Stimulated activated CD4-positive, alpha-beta T cell treated with anti-CD3 and anti-CD28 coated beads, Interleukin-4, amount 100 ng/mL, for 48 hours (primary cell): ENCODE data around the gene CACNA1B.
"Not testable (repeated sequence)": the region's sequence is repeated elsewhere in the genome, so short reads cannot be mapped to it uniquely, and the experiment has no call there.

Experiments used
- DNase-seq, 2 donors: peaks; one replicate each; pipeline ENCODE4 v3.0.0-alpha.2; 2020; ENCODE audit warnings: low read depth in 2 of 2

CACNA1B gene

GRCh38 chr9:137885121-137885520, 7.5 kb downstream of the CACNA1B start:
- DNase-seq = not testable (repeated sequence)

DNA sequence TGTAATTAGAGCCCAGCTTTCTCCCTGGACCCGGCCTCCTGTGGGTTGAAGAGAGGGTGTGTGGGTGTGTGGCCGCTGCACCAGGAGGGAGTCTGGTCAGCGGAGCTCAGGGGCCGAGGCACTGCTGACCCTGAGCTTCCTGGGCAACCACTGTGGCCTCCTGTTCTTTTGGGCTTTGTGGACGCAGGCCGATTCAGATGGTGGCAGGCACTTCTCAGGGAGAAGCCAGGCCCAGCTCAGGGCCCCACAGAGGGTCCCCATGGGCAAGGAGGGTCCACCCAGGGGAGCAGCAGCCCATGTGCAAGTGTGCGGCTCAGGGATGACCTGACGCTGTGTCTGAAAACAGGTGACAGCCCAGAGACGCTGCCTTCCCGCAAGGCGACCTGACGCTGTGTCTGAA, 11.0 kb downstream of the CACNA1B start:
- DNase-seq = not testable (repeated sequence)

DNA sequence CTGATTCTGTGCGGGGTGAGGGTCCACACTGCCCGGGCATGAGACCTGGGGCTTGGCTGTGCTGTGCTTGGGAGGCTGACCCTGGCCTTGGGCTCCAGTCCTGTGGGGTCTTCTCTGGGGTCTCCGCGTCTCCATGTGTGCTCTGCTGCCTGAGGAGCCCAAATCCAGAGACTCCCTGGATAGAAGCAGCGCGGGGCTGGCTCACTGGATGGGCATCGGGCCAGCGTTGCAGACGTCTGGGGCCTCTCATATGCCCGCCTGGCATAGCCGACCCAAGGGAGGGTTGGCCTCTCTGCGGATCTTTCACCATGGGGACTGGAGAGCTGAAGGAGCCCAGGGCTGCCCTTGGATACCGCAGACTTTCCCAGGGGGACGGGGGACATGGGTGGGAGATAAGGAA, 12.4 kb downstream of the CACNA1B start:
- DNase-seq = not testable (repeated sequence)

DNA sequence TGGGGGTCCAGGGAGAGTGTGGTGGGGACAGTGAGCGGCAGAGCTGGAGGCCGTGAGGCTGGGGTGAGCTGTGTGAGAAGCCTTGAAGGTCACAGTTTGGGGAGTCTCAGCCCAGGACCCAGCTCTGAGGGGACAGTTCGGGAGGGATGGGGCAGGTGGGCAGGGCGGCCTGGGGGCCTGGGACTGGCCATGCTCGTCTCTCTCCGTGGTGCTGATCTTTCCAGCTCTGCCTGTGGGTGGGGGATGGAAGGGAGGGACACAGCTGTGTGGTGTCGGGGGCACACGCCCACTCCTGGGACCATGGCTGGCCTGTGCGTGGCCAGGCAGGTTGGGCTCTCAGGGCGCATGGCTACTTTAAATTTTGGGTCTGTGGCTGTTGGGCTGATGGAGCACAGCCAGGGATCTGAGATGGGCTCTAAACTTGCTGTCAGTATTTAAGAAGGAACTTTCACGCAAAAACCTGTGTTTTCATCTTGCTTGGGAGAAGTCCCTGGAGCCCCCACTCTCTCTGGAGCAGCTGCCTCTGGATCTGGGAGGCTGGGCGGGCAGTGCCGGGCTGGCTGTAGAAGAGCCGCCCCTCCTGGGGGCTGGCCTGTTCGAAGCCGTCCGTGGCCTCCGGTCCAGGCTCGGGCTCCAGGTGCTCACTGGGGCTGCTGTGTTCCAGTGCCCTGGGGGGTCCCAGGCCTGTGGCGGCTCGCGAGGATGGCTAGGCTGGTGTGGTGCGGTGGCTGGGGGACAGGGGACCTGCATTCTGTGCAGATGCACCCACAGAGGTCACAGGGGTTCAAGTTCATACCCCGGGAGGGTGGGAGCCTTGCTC, 13.4 kb downstream of the CACNA1B start:
- not testable (repeated sequence) for DNase-seq

- no peak for DNase-seq
These were observed 14.2 kb downstream of the CACNA1B start for GRCh38 chr9:137891588-137892423.

GRCh38 chr9:137892424-137893191, 15.0 kb downstream of the CACNA1B start:
- DNase-seq = no peak

DNA sequence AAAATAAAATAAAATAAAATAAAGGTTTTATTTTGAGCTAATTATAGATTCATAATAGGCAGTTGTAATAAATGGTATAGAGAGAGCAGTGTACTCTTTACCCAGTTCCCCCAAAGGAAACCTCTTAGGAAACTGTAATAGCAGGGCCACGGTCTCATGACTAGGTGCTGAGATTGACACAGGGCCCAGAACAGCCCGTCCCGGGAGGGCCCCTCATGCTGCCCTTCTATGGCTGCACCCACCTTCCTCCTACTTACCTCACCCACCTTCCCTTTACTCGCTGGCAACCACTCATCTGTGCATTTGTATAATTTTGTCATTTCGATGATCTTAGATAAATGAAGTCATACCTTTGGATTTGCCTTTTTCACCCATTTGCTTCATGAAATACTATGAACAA, 16.1 kb downstream of the CACNA1B start:
- no peak for DNase-seq

DNA sequence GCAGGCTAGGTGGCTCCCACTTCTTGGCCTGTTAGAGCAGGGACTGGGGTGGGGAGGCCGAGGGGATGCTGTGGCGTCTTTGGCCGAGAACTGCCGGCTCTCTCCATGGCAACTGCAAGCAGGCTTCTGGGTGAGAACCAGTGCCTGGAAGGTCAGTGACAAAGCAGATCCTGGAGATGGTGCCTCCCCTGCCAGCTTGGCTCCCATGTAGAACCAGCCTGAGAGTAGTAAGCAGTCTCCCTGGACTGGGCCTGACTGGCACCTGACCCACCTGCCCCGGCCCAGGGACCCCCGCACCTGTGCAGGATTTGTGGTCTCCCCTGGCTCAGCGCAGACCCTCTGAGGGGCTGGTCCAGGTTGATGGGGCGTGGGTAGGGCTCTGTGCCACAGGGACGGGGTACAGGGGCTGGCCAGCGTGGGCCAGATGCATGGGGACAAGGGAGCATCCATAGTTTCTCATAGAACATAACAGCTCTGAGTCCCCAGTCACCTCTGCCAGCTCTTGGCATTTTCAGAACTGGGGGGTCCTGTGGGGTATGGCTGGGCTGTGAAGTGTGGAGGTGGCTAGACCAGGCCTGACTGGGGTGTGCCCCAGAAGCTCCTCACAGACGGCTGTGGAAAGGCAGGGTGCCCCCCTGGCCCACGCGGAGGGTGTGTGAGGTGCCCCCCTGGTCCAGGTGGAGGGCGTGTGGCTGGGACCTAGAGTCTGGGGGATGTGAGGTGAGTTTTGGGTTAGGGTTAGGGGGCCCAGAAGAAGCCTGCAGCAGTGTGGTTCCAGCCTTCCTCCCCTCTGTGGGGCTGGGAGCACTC, 22.2 kb downstream of the CACNA1B start:
- no peak for DNase-seq

DNA sequence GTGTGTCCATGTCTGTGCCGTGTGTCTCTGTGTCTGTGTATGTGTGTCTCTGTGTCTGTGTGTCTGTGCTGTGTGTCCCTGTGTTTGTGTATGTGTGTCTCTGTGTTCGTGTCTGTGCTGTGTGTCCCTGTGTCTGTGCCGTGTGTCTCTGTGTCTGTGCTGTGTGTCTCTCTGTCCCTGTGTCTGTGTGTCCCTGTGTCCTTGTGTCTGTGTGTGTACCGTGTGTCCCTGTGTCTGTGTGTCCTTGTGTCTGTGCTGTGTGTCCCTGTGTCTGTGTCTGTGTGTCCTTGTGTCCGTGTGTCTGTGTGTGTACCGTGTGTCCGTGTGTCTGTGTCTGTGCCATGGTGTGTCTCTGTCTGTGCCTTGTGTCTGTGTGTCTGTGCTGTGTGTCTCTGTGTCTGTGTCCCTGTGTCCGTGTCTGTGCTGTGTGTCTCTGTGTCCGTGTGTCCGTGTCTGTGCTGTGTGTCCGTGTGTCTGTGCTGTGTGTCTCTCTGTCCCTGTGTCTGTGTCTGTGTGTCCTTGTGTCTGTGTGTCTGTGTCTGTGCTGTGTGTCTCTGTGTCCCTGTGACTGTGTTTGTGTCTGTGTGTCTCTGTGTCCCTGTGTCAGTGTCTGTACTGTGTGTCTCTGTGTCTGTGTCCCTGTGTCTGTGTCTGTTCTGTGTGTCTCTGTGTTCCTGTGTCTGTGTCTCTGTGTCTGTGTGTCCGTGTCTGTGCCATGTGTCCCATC, 23.2 kb downstream of the CACNA1B start:
- DNase-seq = no peak

- no peak for DNase-seq
These were observed 25.1 kb downstream of the CACNA1B start for GRCh38 chr9:137902646-137903045.

- DNase-seq = no peak
These were observed 28.2 kb downstream of the CACNA1B start for GRCh38 chr9:137905740-137906139.

GRCh38 chr9:137907776-137908175, 30.2 kb downstream of the CACNA1B start:
- DNase-seq = no peak

GRCh38 chr9:137912671-137913070, 35.1 kb downstream of the CACNA1B start:
- DNase-seq = no peak

DNA sequence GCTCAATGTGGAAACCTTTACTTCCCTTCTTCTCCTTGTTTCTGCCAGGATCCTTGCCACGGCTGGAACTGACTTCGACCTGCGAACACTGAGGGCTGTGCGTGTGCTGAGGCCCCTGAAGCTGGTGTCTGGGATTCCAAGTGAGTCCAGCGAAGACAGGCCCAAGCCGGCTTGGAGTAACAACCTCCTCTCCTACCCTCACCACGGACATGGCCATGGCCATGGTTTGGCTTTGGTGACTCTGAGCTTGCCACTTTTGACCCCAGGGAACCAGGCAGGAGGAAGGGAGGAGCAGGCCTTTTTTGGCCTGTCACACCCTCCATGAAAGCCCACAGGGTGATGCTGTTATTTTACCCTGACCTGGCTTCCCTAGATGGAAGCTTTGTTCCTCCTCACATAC, 35.5 kb downstream of the CACNA1B start:
- no peak for DNase-seq

DNA sequence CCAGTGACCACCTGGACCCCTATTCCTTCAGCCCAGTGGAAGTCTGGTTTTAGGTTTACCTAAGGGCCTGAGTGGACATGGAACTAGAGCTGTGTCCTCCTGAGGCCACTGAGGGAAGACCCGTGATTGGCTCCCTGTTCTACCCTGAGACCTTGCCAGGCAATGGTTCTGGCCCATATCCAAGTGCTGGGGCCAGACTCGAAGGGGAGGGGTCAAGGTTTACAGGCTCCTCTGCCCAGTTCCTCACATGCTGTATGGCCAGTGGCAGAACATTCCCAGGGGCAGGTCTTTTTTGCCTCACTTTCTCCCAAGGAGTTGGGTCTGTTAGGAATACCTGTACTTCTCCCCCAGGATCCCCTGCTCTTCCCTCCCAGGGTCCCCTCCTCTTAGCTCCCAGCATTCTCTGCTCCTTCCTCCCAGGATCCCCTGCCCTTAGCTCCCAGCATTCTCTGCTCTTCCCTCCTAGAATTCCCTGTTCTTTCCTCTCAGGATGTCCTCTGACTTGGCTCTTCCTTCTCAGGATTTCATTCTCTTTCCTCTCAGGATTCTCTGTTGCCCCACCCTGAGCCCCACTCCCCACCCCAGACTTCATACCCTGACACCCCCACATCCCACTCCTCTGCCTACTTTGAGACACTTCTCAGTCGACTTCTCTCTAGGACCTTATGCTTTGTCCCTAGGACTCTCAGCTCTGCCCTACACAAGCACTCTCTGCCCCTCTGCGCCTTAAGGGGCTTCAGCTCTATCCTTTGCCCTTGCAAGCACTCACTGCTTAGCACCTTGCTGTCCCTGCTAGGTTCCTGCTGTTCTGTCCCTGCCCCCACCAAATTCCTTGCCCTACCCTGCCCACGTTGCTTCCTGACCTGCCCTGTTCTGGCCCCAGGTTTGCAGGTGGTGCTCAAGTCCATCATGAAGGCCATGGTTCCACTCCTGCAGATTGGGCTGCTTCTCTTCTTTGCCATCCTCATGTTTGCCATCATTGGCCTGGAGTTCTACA, 36.5 kb downstream of the CACNA1B start:
- DNase-seq = no peak

- DNase-seq = no peak
These were observed 39.0 kb downstream of the CACNA1B start for GRCh38 chr9:137916540-137916939.

DNA sequence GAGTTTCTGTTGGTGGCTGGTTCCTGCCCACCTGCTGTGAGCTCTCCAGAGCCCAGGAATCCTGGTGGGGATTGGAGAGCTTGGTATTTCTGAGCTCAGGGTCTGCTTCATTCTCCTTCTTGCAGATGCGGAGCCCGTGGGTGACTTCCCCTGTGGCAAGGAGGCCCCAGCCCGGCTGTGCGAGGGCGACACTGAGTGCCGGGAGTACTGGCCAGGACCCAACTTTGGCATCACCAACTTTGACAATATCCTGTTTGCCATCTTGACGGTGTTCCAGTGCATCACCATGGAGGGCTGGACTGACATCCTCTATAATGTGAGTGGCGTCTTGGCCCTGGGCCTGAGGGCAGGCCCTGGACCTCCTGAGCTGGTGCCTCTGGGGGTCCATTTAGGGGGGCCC, 39.5 kb downstream of the CACNA1B start:
- DNase-seq = no peak

GRCh38 chr9:137917795-137918194, 40.2 kb downstream of the CACNA1B start:
- no peak for DNase-seq

DNA sequence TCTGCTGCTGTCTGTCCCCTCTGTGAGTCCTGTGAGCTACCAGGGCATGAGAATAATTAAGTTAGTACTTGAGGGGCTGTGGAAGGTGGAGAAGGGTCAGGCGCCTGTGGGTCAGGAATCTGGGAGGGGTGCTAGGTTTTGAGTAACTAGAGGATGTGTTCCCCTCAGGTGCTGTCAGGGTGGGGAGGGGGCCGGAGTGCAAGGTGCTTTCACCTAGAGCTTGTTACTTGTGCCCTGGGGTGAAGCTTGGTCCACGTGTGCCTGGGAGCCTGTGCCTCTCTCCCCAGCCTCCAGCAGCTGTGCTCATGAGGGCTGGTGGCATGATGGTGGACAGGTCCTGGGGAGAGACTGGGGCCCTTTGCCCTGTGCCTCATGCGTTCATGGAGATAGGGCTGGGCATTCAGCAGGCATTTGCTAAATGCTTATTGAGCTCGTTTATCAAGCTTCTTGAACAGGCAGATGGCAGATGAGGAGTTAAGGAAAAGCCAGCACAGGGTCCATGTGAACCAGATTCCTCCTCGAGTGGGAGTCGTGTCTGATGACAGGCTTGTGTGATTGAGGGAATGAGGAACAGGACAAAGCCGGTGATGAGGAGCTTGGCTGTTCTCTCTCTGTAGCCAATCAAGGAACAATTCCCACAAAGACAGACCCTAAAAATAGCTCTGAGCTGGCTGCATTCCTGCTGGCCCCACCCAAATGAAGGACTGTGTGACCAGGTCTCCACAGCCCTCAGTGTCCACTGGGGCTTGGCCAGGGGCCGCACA, 40.9 kb downstream of the CACNA1B start:
- DNase-seq = no peak
